Measurements from ENCODE around the gene GAB1. TPM values are rescaled to one million over a fixed set of nuclear protein-coding genes. Genes with fewer than 3 reads are reported as not detected.

Gene GAB1
- total and polyA plus RNA-seq, 4 donors, result 2.4 to 31.3 (median 6.9) TPM

DNA sequence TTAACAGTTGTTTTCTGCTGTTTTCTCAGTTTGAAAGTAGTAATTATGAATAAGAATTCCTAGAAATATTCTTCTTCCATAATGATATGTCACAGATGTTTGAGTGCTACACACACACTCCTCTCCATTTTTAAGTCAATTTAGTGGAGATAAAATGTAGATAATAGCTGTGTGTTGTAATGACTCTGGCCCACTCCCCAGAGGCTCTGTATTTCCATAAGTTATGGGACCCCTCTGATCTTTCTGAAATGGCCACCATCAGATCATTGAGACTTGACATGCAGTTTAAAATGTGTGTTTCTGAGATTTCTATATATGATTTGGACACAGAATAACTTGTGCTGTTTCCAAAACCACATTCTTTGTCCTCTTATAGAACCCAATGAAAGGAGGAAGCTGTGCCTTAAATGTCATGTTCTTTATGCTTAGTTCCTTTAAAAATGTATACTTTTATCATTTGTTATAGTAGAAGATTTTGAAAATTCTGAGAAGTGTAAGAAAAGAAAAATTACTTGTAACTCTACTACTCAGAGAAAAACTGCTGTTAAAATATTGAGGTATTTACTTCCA, 46.4 kb downstream of the GAB1 start:
- Histone ChIP-seq H3K9me3 (ENCODE audit: control insufficient read depth in 4 of 4, low read length in 3 of 4) (no peaks in the 10 kb centered on the region), H3K27me3 (ENCODE audit: control insufficient read depth in 4 of 4, insufficient read depth in 4 of 4, low read length in 3 of 4) (no peaks in the 10 kb centered on the region), H3K4me1 (ENCODE audit: control insufficient read depth in 4 of 4, insufficient read depth in 4 of 4, low read length in 3 of 4) (peaks cover 2 to 17% (median 7%) of the 10 kb centered on the region in 4 donors), H3K4me3 (ENCODE audit: low read depth in 1 of 3, low read length in 3 of 3) (no peak overlapping the region), H3K27ac (ENCODE audit: low read depth in 1 of 2, low read length in 2 of 2) (peak overlapping the region; percentile 7 to 29), H3K36me3 (ENCODE audit: control insufficient read depth in 4 of 4, insufficient read depth in 3 of 4, low read depth in 1 of 4, low read length in 3 of 4) (no peaks in the 10 kb centered on the region), H3K9ac (ENCODE audit: low read depth in 1 of 2, low read length in 2 of 2) (no peak overlapping the region)
- TF ChIP-seq YY1 (IDR thresholded peaks at IDR 0.05), result no peak
- no peak for TF ChIP-seq HNF4G (IDR thresholded peaks at IDR 0.05)
- no peak for TF ChIP-seq FOXA1 (IDR thresholded peaks at IDR 0.05)
- TF ChIP-seq FOXA2 (IDR thresholded peaks at IDR 0.05), result no peak
- no peak for TF ChIP-seq NR2F2 (IDR thresholded peaks at IDR 0.05)
- no peak for TF ChIP-seq HNF4A (conservative IDR thresholded peaks at IDR 0.05)
- no peak for TF ChIP-seq RXRA (IDR thresholded peaks at IDR 0.05)
- TF ChIP-seq JUND (IDR thresholded peaks at IDR 0.05), result no peak
- TF ChIP-seq, protein P1, sequence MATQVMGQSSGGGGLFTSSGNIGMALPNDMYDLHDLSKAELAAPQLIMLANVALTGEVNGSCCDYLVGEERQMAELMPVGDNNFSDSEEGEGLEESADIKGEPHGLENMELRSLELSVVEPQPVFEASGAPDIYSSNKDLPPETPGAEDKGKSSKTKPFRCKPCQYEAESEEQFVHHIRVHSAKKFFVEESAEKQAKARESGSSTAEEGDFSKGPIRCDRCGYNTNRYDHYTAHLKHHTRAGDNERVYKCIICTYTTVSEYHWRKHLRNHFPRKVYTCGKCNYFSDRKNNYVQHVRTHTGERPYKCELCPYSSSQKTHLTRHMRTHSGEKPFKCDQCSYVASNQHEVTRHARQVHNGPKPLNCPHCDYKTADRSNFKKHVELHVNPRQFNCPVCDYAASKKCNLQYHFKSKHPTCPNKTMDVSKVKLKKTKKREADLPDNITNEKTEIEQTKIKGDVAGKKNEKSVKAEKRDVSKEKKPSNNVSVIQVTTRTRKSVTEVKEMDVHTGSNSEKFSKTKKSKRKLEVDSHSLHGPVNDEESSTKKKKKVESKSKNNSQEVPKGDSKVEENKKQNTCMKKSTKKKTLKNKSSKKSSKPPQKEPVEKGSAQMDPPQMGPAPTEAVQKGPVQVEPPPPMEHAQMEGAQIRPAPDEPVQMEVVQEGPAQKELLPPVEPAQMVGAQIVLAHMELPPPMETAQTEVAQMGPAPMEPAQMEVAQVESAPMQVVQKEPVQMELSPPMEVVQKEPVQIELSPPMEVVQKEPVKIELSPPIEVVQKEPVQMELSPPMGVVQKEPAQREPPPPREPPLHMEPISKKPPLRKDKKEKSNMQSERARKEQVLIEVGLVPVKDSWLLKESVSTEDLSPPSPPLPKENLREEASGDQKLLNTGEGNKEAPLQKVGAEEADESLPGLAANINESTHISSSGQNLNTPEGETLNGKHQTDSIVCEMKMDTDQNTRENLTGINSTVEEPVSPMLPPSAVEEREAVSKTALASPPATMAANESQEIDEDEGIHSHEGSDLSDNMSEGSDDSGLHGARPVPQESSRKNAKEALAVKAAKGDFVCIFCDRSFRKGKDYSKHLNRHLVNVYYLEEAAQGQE (IDR thresholded peaks at IDR 0.05), result no peak
- TF ChIP-seq, protein P2, sequence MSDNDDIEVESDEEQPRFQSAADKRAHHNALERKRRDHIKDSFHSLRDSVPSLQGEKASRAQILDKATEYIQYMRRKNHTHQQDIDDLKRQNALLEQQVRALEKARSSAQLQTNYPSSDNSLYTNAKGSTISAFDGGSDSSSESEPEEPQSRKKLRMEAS (IDR thresholded peaks at IDR 0.05), result no peak
- TF ChIP-seq RAD21 (IDR thresholded peaks at IDR 0.05), result no peak
- no peak for TF ChIP-seq TAF1 (conservative IDR thresholded peaks at IDR 0.05)
- TF ChIP-seq, protein P3, sequence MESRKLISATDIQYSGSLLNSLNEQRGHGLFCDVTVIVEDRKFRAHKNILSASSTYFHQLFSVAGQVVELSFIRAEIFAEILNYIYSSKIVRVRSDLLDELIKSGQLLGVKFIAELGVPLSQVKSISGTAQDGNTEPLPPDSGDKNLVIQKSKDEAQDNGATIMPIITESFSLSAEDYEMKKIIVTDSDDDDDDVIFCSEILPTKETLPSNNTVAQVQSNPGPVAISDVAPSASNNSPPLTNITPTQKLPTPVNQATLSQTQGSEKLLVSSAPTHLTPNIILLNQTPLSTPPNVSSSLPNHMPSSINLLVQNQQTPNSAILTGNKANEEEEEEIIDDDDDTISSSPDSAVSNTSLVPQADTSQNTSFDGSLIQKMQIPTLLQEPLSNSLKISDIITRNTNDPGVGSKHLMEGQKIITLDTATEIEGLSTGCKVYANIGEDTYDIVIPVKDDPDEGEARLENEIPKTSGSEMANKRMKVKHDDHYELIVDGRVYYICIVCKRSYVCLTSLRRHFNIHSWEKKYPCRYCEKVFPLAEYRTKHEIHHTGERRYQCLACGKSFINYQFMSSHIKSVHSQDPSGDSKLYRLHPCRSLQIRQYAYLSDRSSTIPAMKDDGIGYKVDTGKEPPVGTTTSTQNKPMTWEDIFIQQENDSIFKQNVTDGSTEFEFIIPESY (IDR thresholded peaks at IDR 0.05), result no peak
- no peak for TF ChIP-seq EGR1 (IDR thresholded peaks at IDR 0.05; ENCODE audit: low read depth in 2 of 2)
- TF ChIP-seq CTCF (IDR thresholded peaks at IDR 0.05; ENCODE audit: low read depth, low read length, missing input control), result no peak
- TF ChIP-seq GABPA (IDR thresholded peaks at IDR 0.05 in 1 of 2, conservative IDR thresholded peaks at IDR 0.05 in 1 of 2), result no peak
- no peak for TF ChIP-seq SP1 (IDR thresholded peaks at IDR 0.05)
- DNase-seq (ENCODE audit: low spot score), result no peak

All from liver (tissue), 9 donors.